ENCODE measurements around the gene HOXB5. TPM values are rescaled to one million over a fixed set of nuclear protein-coding genes. Genes with fewer than 3 reads are reported as not detected.

The HOXB5 gene
- total and polyA plus RNA-seq, 9 donors = 0.04 to 2.8 (median 0.49) TPM; not detected in 1

- 19 to 25% (median 25%) methylated on average over 17 of the region's 17 CpGs for WGBS, 3 donors
- Histone ChIP-seq H3K27me3 (peaks cover under 1% of the 10 kb centered on the region), H3K36me3 (no peaks in the 10 kb centered on the region), H3K4me3 (no peak overlapping the region), H3K4me1 (ENCODE audit: insufficient read depth) (no peaks in the 10 kb centered on the region), H3K27ac (no peak overlapping the region), H3K9me3 (no peaks in the 10 kb centered on the region)
- intact Hi-C loops (cut with DNase I) = loop anchor here in 3 of 4 donors (5.0 to 10.0 kb wide), 2 partner anchors 284 to 591 kb away; no protein-coding TSS in a partner anchor
- TF ChIP-seq POLR2A (IDR thresholded peaks at IDR 0.05) = no peak
- no peak for TF ChIP-seq CTCF (IDR thresholded peaks at IDR 0.05)
- TF ChIP-seq EP300 (IDR thresholded peaks at IDR 0.05) = no peak
- no peak for DNase-seq
Measured at GRCh38 chr17:48615963-48616716, 22.6 kb upstream of the HOXB5 start.

GRCh38 chr17:48615047-48615962 is 21.7 kb upstream of the HOXB5 start, which contains the start of gene HOXB8:
HOXB8 (minus strand) TSS chr17:48615292; CDS start chr17:48614704, 588 bp downstream.
- WGBS, 3 donors = 6 to 10% (median 7%) methylated on average over 41 of the region's 41 CpGs
- H3K27me3 ChIP-seq = no peaks in the 10 kb centered on the region
- intact Hi-C loops (cut with DNase I) = loop anchor here in 3 of 4 donors (5.0 to 10.0 kb wide), 2 partner anchors 283 to 591 kb away; no protein-coding TSS in a partner anchor
- no peak for TF ChIP-seq POLR2A (IDR thresholded peaks at IDR 0.05)
- TF ChIP-seq EP300 (IDR thresholded peaks at IDR 0.05) = no peak
- no peak for TF ChIP-seq CTCF (IDR thresholded peaks at IDR 0.05)
- H3K36me3 ChIP-seq = no peaks in the 10 kb centered on the region
- H3K27ac ChIP-seq = no peak within 1 kb of the TSS
- no peak within 1 kb of the TSS for H3K4me3 ChIP-seq
- peaks cover 2% of the 10 kb centered on the region for H3K4me1 ChIP-seq (ENCODE audit: insufficient read depth)
- no peaks in the 10 kb centered on the region for H3K9me3 ChIP-seq
- DNase-seq = no peak

GRCh38 chr17:48613862-48614694 is 20.5 kb upstream of the HOXB5 start:
- no peaks in the 10 kb centered on the region for H3K9me3 ChIP-seq
- intact Hi-C loops (cut with DNase I) = loop anchor here in 2 of 4 donors (10.0 kb wide), 1 partner anchor 589 kb away; no protein-coding TSS in a partner anchor
- H3K27me3 ChIP-seq = peaks cover 2% of the 10 kb centered on the region
- no peak overlapping the region for H3K27ac ChIP-seq
- DNase-seq = no peak
- H3K4me1 ChIP-seq (ENCODE audit: insufficient read depth) = peaks cover 2% of the 10 kb centered on the region
- peak overlapping the region; percentile 10 for H3K4me3 ChIP-seq
- H3K36me3 ChIP-seq = no peaks in the 10 kb centered on the region
- TF ChIP-seq CTCF (IDR thresholded peaks at IDR 0.05) (no peak), EP300 (IDR thresholded peaks at IDR 0.05) (no peak), POLR2A (IDR thresholded peaks at IDR 0.05) (no peak)
- WGBS, 3 donors = 2 to 5% (median 3%) methylated on average over 37 to 55 of the region's 55 CpGs

Data from ovary (tissue), 9 donors.